Neural cell (in vitro differentiated cells): ENCODE measurements around the gene UCP1. TPM values are rescaled to one million over a fixed set of nuclear protein-coding genes. Genes with fewer than 3 reads are reported as not detected.
"Not testable (repeated sequence)": the region's sequence is repeated elsewhere in the genome, so short reads cannot be mapped to it uniquely, and the experiment has no call there.

Experiments
- H2AFZ ChIP-seq: fragments of 200-600, 300-800 bp; sonication (generic), shearing (Covaris generic); 2 replicates; pipeline ENCODE4 v1.6.0; 2014; ENCODE audit warnings: low read depth, mild to moderate bottlenecking, antibody characterized with exemption, low read length, moderate library complexity
- H3F3A ChIP-seq: fragments of 200-600 bp; shearing (Covaris generic); 2 replicates; pipeline ENCODE4 v1.6.1; 2016; ENCODE audit warnings: mild to moderate bottlenecking, moderate library complexity, mixed read lengths, antibody characterized with exemption, low read length; ENCODE audit not compliant: insufficient read depth, poor library complexity, severe bottlenecking
- H3K27ac ChIP-seq: fragments of 200-600, 300-800 bp; sonication (generic), shearing (Covaris generic); 2 replicates; pipeline ENCODE4 v1.5.1; 2014; ENCODE audit warnings: mild to moderate bottlenecking, low read length, moderate library complexity
- H3K27me3 ChIP-seq: fragments of 300-800, 200-600 bp; sonication (generic), shearing (Covaris generic); 2 replicates; pipeline ENCODE4 v1.6.0; 2014; ENCODE audit warnings: mild to moderate bottlenecking, low read depth, low read length, moderate library complexity; ENCODE audit not compliant: insufficient read depth
- H3K36me3 ChIP-seq: fragments of 300-800, 200-600 bp; sonication (generic), shearing (Covaris generic); 2 replicates; pipeline ENCODE4 v1.5.1; 2014; ENCODE audit warnings: mild to moderate bottlenecking, antibody characterized with exemption, low read length, moderate library complexity; ENCODE audit not compliant: insufficient read depth
- H3K4me2 ChIP-seq: fragments of 300-800, 200-600 bp; sonication (generic), shearing (Covaris generic); 2 replicates; pipeline ENCODE4 v1.6.0; 2014; ENCODE audit warnings: mild to moderate bottlenecking, low read length
- H3K4me3 ChIP-seq: fragments of 300-800, 200-600 bp; sonication (generic), shearing (Covaris generic); 2 replicates; pipeline ENCODE4 v1.5.1; 2014; ENCODE audit warnings: mild to moderate bottlenecking, low read length, moderate library complexity
- H3K79me2 ChIP-seq: fragments of 200-600 bp; shearing (Covaris generic); replicated peaks from 2 replicates; pipeline ENCODE4 v1.6.0; 2014; ENCODE audit warnings: mild to moderate bottlenecking, low read length, moderate library complexity; ENCODE audit not compliant: insufficient read depth
- H3K9ac ChIP-seq: fragments of 300-800, 200-600 bp; sonication (generic), shearing (Covaris generic); 2 replicates; pipeline ENCODE4 v1.6.1; 2016; ENCODE audit warnings: mild to moderate bottlenecking, low read length, mixed read lengths
- H3K9me2 ChIP-seq: fragments of 200-600 bp; shearing (Covaris generic); 2 replicates; pipeline ENCODE4 v1.6.1; 2016; ENCODE audit warnings: mild to moderate bottlenecking, low read length, mixed read lengths; ENCODE audit not compliant: insufficient read depth
- H3K9me3 ChIP-seq: fragments of 200-600, 300-800 bp; sonication (generic), shearing (Covaris generic); 2 replicates; pipeline ENCODE4 v1.6.1; 2016; ENCODE audit warnings: mild to moderate bottlenecking, mixed run types, low read length, moderate library complexity, mixed read lengths
- H4K20me1 ChIP-seq: fragments of 200-600 bp; shearing (Covaris generic); 2 replicates; pipeline ENCODE4 v1.6.1; 2016; ENCODE audit warnings: mild to moderate bottlenecking, mixed run types; ENCODE audit not compliant: insufficient read depth
- CTCF ChIP-seq: fragments of 450-650 bp; IDR thresholded peaks from 2 replicates; pipeline ENCODE4 v1.5.1; 2014; ENCODE audit warnings: antibody characterized with exemption, mild to moderate bottlenecking, moderate library complexity; ENCODE audit not compliant: poor library complexity, severe bottlenecking
- EP300 ChIP-seq: fragments of 450-650 bp; conservative IDR thresholded peaks from 2 replicates; pipeline ENCODE4 v1.6.1; 2014; ENCODE audit warnings: antibody characterized with exemption, mild to moderate bottlenecking, moderate library complexity; ENCODE audit not compliant: poor library complexity, severe bottlenecking
- EZH2 ChIP-seq: fragments of 200-600, 300-800 bp; shearing (Covaris generic), sonication (generic); IDR thresholded peaks from 2 replicates; pipeline ENCODE4 v1.6.1; 2014; ENCODE audit warnings: antibody characterized with exemption, low read length, borderline replicate concordance, mild to moderate bottlenecking; ENCODE audit not compliant: insufficient read depth, poor library complexity, severe bottlenecking
- MXI1 ChIP-seq: fragments of 450-650 bp; conservative IDR thresholded peaks from 2 replicates; pipeline ENCODE4 v1.6.1; 2014; ENCODE audit warnings: antibody characterized with exemption, mild to moderate bottlenecking; ENCODE audit not compliant: poor library complexity, severe bottlenecking
- POLR2AphosphoS5 ChIP-seq: IDR thresholded peaks from 2 replicates; pipeline ENCODE4 v1.6.1; 2012
- RAD21 ChIP-seq: fragments of 450-650 bp; conservative IDR thresholded peaks from 2 replicates; pipeline ENCODE4 v1.6.1; 2014; ENCODE audit warnings: antibody characterized with exemption, mild to moderate bottlenecking, moderate library complexity
- REST ChIP-seq: IDR thresholded peaks from 2 replicates; pipeline ENCODE4 v1.6.1; 2012; ENCODE audit warnings: borderline replicate concordance
- SMC3 ChIP-seq: fragments of 450-650 bp; conservative IDR thresholded peaks from 2 replicates; pipeline ENCODE4 v1.6.1; 2014; ENCODE audit warnings: antibody characterized with exemption, mild to moderate bottlenecking, moderate library complexity; ENCODE audit not compliant: poor library complexity
- TAF1 ChIP-seq: IDR thresholded peaks from 2 replicates; pipeline ENCODE4 v1.6.1; 2012; ENCODE audit warnings: low read depth
- polyA plus RNA-seq: library from polyadenylated mRNA; depleted of rRNA; stranded (reverse); fragments of >200 nt; gene quantifications from 2 replicates; pipeline ENCODE4 v1.2.3, GENCODE V29; 2014
- small RNA-seq, 3 experiments: library from RNA; depleted of rRNA; stranded (forward); fragments of <200 nt; gene quantifications; one replicate each; pipeline ENCODE3, GENCODE V24; 2012

UCP1 gene
- polyA plus RNA-seq, 1 donor from 2014 or later: not detected

GRCh38 chr4:140515423-140515822 is 53.3 kb downstream of the UCP1 start:
- Histone ChIP-seq H3K4me2 (no peak overlapping the region), H3K27ac (no peak overlapping the region), H3K4me3 (no peak overlapping the region)

GRCh38 chr4:140513765-140514164 is 55.0 kb downstream of the UCP1 start:
- H3F3A ChIP-seq, H3K27ac ChIP-seq, H3K9me2 ChIP-seq, H3K4me3 ChIP-seq, H3K4me2 ChIP-seq, H4K20me1 ChIP-seq, H3K36me3 ChIP-seq, H3K9ac ChIP-seq, H2AFZ ChIP-seq, H3K27me3 ChIP-seq, H3K9me3 ChIP-seq, H3K79me2 ChIP-seq: not testable (repeated sequence)

More at GRCh38 chr4:140515423-140515822, 53.3 kb downstream of the UCP1 start:
- Histone ChIP-seq H3K36me3 (no peaks in the 10 kb centered on the region), H3K9ac (no peak overlapping the region), H3K9me2 (no peaks in the 10 kb centered on the region), H4K20me1 (no peaks in the 10 kb centered on the region), H3K79me2 (no peaks in the 10 kb centered on the region), H3F3A (no peaks in the 10 kb centered on the region), H2AFZ (no peak overlapping the region), H3K27me3 (no peaks in the 10 kb centered on the region), H3K9me3 (no peaks in the 10 kb centered on the region)
- TF ChIP-seq EP300: no peak
- no peak for TF ChIP-seq POLR2AphosphoS5
- TF ChIP-seq CTCF: no peak
- no peak for TF ChIP-seq TAF1
- TF ChIP-seq SMC3: no peak
- TF ChIP-seq REST: no peak
- TF ChIP-seq MXI1: no peak
- TF ChIP-seq EZH2: no peak
- TF ChIP-seq RAD21: no peak

Small RNAs within 50 kb of the gene (small RNA-seq; reads per million reads assigned to genes)
- 0 reads per million in 3 experiments for gene AC108019.1
- 0 to 0.10 (median 0) reads per million in 3 experiments for gene RN7SL152P

Other genes starting within 250 kb of the UCP1 start
- gene SCOC, start 195.3 kb downstream of the UCP1 start, polyA plus RNA-seq: 264 and 320 TPM in 2 replicates
- gene CLGN, start 141.3 kb downstream of the UCP1 start, polyA plus RNA-seq: 15.3 and 20.8 TPM in 2 replicates
- gene MGAT4D, start 70.7 kb downstream of the UCP1 start, polyA plus RNA-seq: 0.05 TPM in 1 of 2 replicates, not detected in the other
- 81.8 and 101 TPM in 2 replicates for gene ELMOD2, start 44.8 kb downstream of the UCP1 start, polyA plus RNA-seq
- gene TBC1D9, start 187.4 kb upstream of the UCP1 start, polyA plus RNA-seq: 42.8 and 46.8 TPM in 2 replicates